ENCODE measurements around the gene JADE1. TPM values are rescaled to one million over a fixed set of nuclear protein-coding genes. Genes with fewer than 3 reads are reported as not detected.

Gene JADE1
- total RNA-seq, 1 experiment from 2014 or later, result 30.2 TPM

DNA sequence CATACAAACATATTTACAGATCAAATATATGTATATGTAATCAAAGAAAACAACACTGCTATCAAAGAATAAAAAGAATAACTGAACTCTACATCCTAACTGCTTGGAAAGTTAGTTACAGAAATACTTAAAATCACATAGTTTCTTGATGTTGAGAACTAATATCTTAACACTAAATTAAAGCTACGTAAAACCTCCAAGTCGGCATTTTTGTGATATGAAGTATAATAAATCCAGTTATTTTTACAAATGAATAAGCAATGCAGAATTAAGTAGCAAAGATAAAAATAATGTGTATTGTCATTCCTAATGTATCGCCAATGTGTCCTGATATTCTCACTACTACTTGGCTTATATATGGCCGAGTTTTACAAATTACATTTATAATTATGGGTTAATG, 68.4 kb downstream of the JADE1 start:
- TF ChIP-seq, protein P1, sequence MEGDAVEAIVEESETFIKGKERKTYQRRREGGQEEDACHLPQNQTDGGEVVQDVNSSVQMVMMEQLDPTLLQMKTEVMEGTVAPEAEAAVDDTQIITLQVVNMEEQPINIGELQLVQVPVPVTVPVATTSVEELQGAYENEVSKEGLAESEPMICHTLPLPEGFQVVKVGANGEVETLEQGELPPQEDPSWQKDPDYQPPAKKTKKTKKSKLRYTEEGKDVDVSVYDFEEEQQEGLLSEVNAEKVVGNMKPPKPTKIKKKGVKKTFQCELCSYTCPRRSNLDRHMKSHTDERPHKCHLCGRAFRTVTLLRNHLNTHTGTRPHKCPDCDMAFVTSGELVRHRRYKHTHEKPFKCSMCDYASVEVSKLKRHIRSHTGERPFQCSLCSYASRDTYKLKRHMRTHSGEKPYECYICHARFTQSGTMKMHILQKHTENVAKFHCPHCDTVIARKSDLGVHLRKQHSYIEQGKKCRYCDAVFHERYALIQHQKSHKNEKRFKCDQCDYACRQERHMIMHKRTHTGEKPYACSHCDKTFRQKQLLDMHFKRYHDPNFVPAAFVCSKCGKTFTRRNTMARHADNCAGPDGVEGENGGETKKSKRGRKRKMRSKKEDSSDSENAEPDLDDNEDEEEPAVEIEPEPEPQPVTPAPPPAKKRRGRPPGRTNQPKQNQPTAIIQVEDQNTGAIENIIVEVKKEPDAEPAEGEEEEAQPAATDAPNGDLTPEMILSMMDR (IDR thresholded peaks at IDR 0.05; ENCODE audit: insufficient read depth in 1 of 2, low read depth in 1 of 2, low read length in 1 of 2, severe bottlenecking in 1 of 2, unreplicated experiment in 1 of 2), result no peak
- Mint-ChIP-seq H3K27me3 (ENCODE audit: insufficient read depth, unreplicated experiment) (no peaks in the 10 kb centered on the region), H3K4me3 (ENCODE audit: unreplicated experiment) (no peak overlapping the region), H3K36me3 (ENCODE audit: insufficient read depth, unreplicated experiment) (peaks cover 11% of the 10 kb centered on the region), H3K4me1 (ENCODE audit: low read depth, unreplicated experiment) (no peaks in the 10 kb centered on the region), H3K9me3 (ENCODE audit: unreplicated experiment) (no peaks in the 10 kb centered on the region), H3K27ac (ENCODE audit: unreplicated experiment) (no peak overlapping the region)
- Histone ChIP-seq H3K4me1 (no peaks in the 10 kb centered on the region), H3K27me3 (replicated peaks; ENCODE audit: control insufficient read depth, insufficient read depth, low read length) (no peaks in the 10 kb centered on the region), H3K9me3 (no peaks in the 10 kb centered on the region), H3K4me3 (ENCODE audit: low read depth, low read length) (no peak overlapping the region), H3K36me3 (ENCODE audit: control insufficient read depth, insufficient read depth, low read length) (no peaks in the 10 kb centered on the region)
- BruUV-seq (replicated peaks), result no TSS peak
- no peak for DNase-seq
- POLR2A ChIA-PET, result no interaction called here
- intact Hi-C loops (cut with micrococcal nuclease; ENCODE audit: unreplicated experiment), result no loop called here
- CTCF ChIA-PET, result no interaction called here

- no peaks in the 10 kb centered on the region for H3K4me1 ChIP-seq
- Mint-ChIP-seq H3K9me3 (ENCODE audit: unreplicated experiment) (no peaks in the 10 kb centered on the region), H3K4me3 (ENCODE audit: unreplicated experiment) (no peak overlapping the region), H3K27ac (ENCODE audit: unreplicated experiment) (no peak overlapping the region), H3K4me1 (ENCODE audit: low read depth, unreplicated experiment) (no peaks in the 10 kb centered on the region), H3K36me3 (ENCODE audit: insufficient read depth, unreplicated experiment) (no peaks in the 10 kb centered on the region), H3K27me3 (ENCODE audit: insufficient read depth, unreplicated experiment) (no peaks in the 10 kb centered on the region)
- ChIA-PET CTCF (no interaction called here), POLR2A (no interaction called here)
- H3K9me3 ChIP-seq, result no peaks in the 10 kb centered on the region
- H3K27me3 ChIP-seq (replicated peaks; ENCODE audit: control insufficient read depth, insufficient read depth, low read length), result no peaks in the 10 kb centered on the region
- intact Hi-C loops (cut with micrococcal nuclease; ENCODE audit: unreplicated experiment), result no loop called here
- no TSS peak for BruUV-seq (replicated peaks)
- H3K36me3 ChIP-seq (ENCODE audit: control insufficient read depth, insufficient read depth, low read length), result no peaks in the 10 kb centered on the region
- TF ChIP-seq, protein P1 (IDR thresholded peaks at IDR 0.05; ENCODE audit: insufficient read depth in 1 of 2, low read depth in 1 of 2, low read length in 1 of 2, severe bottlenecking in 1 of 2, unreplicated experiment in 1 of 2), result no peak
- H3K4me3 ChIP-seq (ENCODE audit: low read depth, low read length), result no peak overlapping the region
- no peak for DNase-seq
Measured at GRCh38 chr4:128879283-128879682, 69.8 kb downstream of the JADE1 start.

DNA sequence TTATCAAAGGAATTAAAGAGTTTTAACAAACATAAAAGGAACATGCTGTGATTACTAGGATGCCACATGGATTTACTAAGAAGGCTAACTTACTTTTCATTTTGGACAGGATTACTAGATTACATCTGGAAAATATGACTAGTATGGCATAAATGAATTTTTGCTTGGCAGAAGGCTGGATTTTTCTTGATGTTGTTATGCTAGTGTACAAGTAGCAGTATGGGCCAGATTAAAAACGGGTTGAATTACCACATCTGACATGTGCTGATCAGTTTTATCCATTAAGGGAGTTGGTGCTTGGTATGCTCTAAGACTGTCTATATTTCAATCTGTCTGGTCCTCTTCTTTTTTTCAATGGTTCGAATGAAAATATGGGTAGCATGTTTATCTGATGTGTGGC, 70.5 kb downstream of the JADE1 start:
- Mint-ChIP-seq H3K4me3 (ENCODE audit: unreplicated experiment) (no peak overlapping the region), H3K27me3 (ENCODE audit: insufficient read depth, unreplicated experiment) (no peaks in the 10 kb centered on the region), H3K9me3 (ENCODE audit: unreplicated experiment) (no peaks in the 10 kb centered on the region), H3K4me1 (ENCODE audit: low read depth, unreplicated experiment) (no peaks in the 10 kb centered on the region), H3K27ac (ENCODE audit: unreplicated experiment) (no peak overlapping the region), H3K36me3 (ENCODE audit: insufficient read depth, unreplicated experiment) (no peaks in the 10 kb centered on the region)
- intact Hi-C loops (cut with micrococcal nuclease; ENCODE audit: unreplicated experiment), result no loop called here
- Histone ChIP-seq H3K27me3 (replicated peaks; ENCODE audit: control insufficient read depth, insufficient read depth, low read length) (no peaks in the 10 kb centered on the region), H3K4me1 (no peaks in the 10 kb centered on the region), H3K9me3 (no peaks in the 10 kb centered on the region), H3K36me3 (ENCODE audit: control insufficient read depth, insufficient read depth, low read length) (no peaks in the 10 kb centered on the region), H3K4me3 (ENCODE audit: low read depth, low read length) (no peak overlapping the region)
- BruUV-seq (replicated peaks), result no TSS peak
- DNase-seq, result no peak
- ChIA-PET POLR2A (no interaction called here), CTCF (no interaction called here)
- TF ChIP-seq, protein P1 (IDR thresholded peaks at IDR 0.05; ENCODE audit: insufficient read depth in 1 of 2, low read depth in 1 of 2, low read length in 1 of 2, severe bottlenecking in 1 of 2, unreplicated experiment in 1 of 2), result no peak
